SK-N-SH (cell line): ENCODE data around the gene UGT1A7. TPM values are rescaled to one million over a fixed set of nuclear protein-coding genes. Genes with fewer than 3 reads are reported as not detected.

ENCODE experiments used
- CTCF ChIA-PET: fragments of 300-600, 350-600 bp; formaldehyde crosslinking; extraction: SDS; loops from one replicate; lab custom pipeline; 2021; lab: Yijun Ruan, JAX
- POLR2A ChIA-PET: fragments of 350-600 bp; sonication (Branson Sonifier 250); formaldehyde crosslinking; extraction: SDS; loops from one replicate; lab custom pipeline; 2020; ENCODE audit warnings: antibody characterized with exemption, inconsistent platforms; lab: Yijun Ruan, JAX
- DNase-seq: peaks from one replicate; pipeline ENCODE4 v3.0.0; 2012
- H2AFZ ChIP-seq: fragments of 200-600 bp; sonication (generic); 2 replicates; pipeline ENCODE4 v1.8.1; 2016; ENCODE audit warnings: antibody characterized with exemption, mild to moderate bottlenecking, low read depth
- H3F3A ChIP-seq: fragments of 200-600 bp; sonication (generic); replicated peaks from 2 replicates; pipeline ENCODE3; 2016; ENCODE audit warnings: antibody characterized with exemption, mild to moderate bottlenecking; ENCODE audit not compliant: insufficient read depth
- H3K27ac ChIP-seq, 2 experiments: fragments of 200-500 bp in 1 of 2; fragments of 200-600 bp in 1 of 2; sonication (Bioruptor generic) in 1 of 2; sonication (generic), shearing (Covaris generic) in 1 of 2; 2 replicates each; pipeline versions ENCODE4 v1.5.1 to v1.6.1; 2014 to 2016; ENCODE audit warnings: low read depth in 2 of 2, inconsistent platforms in 1 of 2, low read length in 1 of 2, mild to moderate bottlenecking in 1 of 2, mixed read lengths in 1 of 2
- H3K27me3 ChIP-seq: fragments of 200-600 bp; sonication (generic), shearing (Covaris generic); 2 replicates; pipeline ENCODE4 v1.6.1; 2016; ENCODE audit warnings: mixed run types; ENCODE audit not compliant: insufficient read depth
- H3K36me3 ChIP-seq, 2 experiments: fragments of 200-500 bp in 1 of 2; fragments of 200-600 bp in 1 of 2; sonication (Bioruptor generic) in 1 of 2; sonication (generic) in 1 of 2; replicated peaks in 1 of 2; 2 replicates each; pipeline versions ENCODE3 to v1.5.1; 2014 to 2016; ENCODE audit warnings: low read length in 1 of 2, mild to moderate bottlenecking in 1 of 2; ENCODE audit not compliant: insufficient read depth in 2 of 2, control insufficient read depth in 1 of 2
- H3K4me1 ChIP-seq, 2 experiments: fragments of 200-500 bp in 1 of 2; fragments of 200-600 bp in 1 of 2; sonication (Bioruptor generic) in 1 of 2; sonication (generic), shearing (Covaris generic) in 1 of 2; 2 replicates each; pipeline versions ENCODE4 v1.5.1 to v1.6.1; 2014 to 2016; ENCODE audit warnings: low read depth in 1 of 2, low read length in 1 of 2, mixed run types in 1 of 2; ENCODE audit not compliant: insufficient read depth in 2 of 2, control insufficient read depth in 1 of 2
- H3K4me2 ChIP-seq: fragments of 200-600 bp; sonication (generic), shearing (Covaris generic); 2 replicates; pipeline ENCODE4 v1.6.1; 2017; ENCODE audit warnings: mixed run types
- H3K4me3 ChIP-seq, 2 experiments: fragments of 200-500 bp in 1 of 2; fragments of 200-600 bp in 1 of 2; sonication (Bioruptor generic) in 1 of 2; sonication (generic), shearing (Covaris generic) in 1 of 2; 2 replicates each; pipeline versions ENCODE4 v1.5.1 to v1.8.1; 2014 to 2016; ENCODE audit warnings: low read depth in 2 of 2, inconsistent platforms in 1 of 2, low read length in 1 of 2, mild to moderate bottlenecking in 1 of 2, mixed read lengths in 1 of 2, moderate library complexity in 1 of 2
- H3K79me2 ChIP-seq: fragments of 200-600 bp; sonication (generic); 2 replicates; pipeline ENCODE4 v1.8.1; 2017; ENCODE audit warnings: mild to moderate bottlenecking; ENCODE audit not compliant: insufficient read depth
- H3K9ac ChIP-seq: fragments of 200-600 bp; sonication (generic); 2 replicates; pipeline ENCODE4 v1.6.1; 2017; ENCODE audit warnings: mixed run types
- H3K9me2 ChIP-seq: fragments of 200-600 bp; sonication (generic); 2 replicates; pipeline ENCODE4 v1.6.1; 2017; ENCODE audit warnings: mixed run types
- H3K9me3 ChIP-seq: fragments of 200-600 bp; sonication (generic); 2 replicates; pipeline ENCODE4 v1.6.1; 2017; ENCODE audit warnings: mixed run types, mild to moderate bottlenecking, moderate library complexity
- H4K20me1 ChIP-seq: fragments of 200-600 bp; sonication (generic); 2 replicates; pipeline ENCODE4 v1.6.1; 2017; ENCODE audit warnings: mild to moderate bottlenecking, mixed run types; ENCODE audit not compliant: insufficient read depth
- EZH2phosphoT487 ChIP-seq: fragments of 200-600 bp; sonication (generic); IDR thresholded peaks from 2 replicates; pipeline ENCODE4 v1.6.1; 2017; ENCODE audit warnings: low read depth, mixed run types, mild to moderate bottlenecking, antibody characterized with exemption, moderate library complexity, borderline replicate concordance
- FOSL2 ChIP-seq: IDR thresholded peaks from 2 replicates; pipeline ENCODE4 v1.4.0; 2012; ENCODE audit warnings: low read depth, mild to moderate bottlenecking, moderate library complexity, borderline replicate concordance
- FOXJ3 ChIP-seq: sonication (generic); formaldehyde crosslinking; IDR thresholded peaks from 2 replicates; pipeline ENCODE4 v1.5.1; 2020; ENCODE audit warnings: mild to moderate bottlenecking, missing genetic modification reagents
- FOXM1 ChIP-seq: IDR thresholded peaks from 2 replicates; pipeline ENCODE4 v1.4.0; 2012; ENCODE audit warnings: low read depth, mild to moderate bottlenecking
- JUND ChIP-seq: IDR thresholded peaks from 2 replicates; pipeline ENCODE4 v1.4.0; 2012
- NFIC ChIP-seq: IDR thresholded peaks from 2 replicates; pipeline ENCODE4 v1.4.0; 2012; ENCODE audit warnings: borderline replicate concordance
- NRF1 ChIP-seq: IDR thresholded peaks from 2 replicates; pipeline ENCODE4 v1.6.1; 2012; ENCODE audit warnings: low read depth, mild to moderate bottlenecking, low read length
- RXRA ChIP-seq: IDR thresholded peaks from 2 replicates; pipeline ENCODE4 v1.4.0; 2012; ENCODE audit warnings: low read depth, mild to moderate bottlenecking, borderline replicate concordance
- SIN3A ChIP-seq: IDR thresholded peaks from 2 replicates; pipeline ENCODE4 v1.6.1; 2012; ENCODE audit warnings: low read depth, mild to moderate bottlenecking, low read length, moderate library complexity, borderline replicate concordance
- TCF12 ChIP-seq: IDR thresholded peaks from 2 replicates; pipeline ENCODE4 v1.4.0; 2012
- TEAD4 ChIP-seq: IDR thresholded peaks from 2 replicates; pipeline ENCODE4 v1.4.0; 2012; ENCODE audit warnings: mild to moderate bottlenecking, borderline replicate concordance; ENCODE audit not compliant: insufficient read depth
- WGBS: methylation state at CpG from one replicate; pipeline ENCODE4 v1.1.6; 2017; ENCODE audit warnings: low lambda C conversion rate; 5-methylcytosine and 5-hydroxymethylcytosine counted together
- polyA plus RNA-seq, 3 experiments: library from polyadenylated mRNA; depleted of rRNA; stranded (reverse); fragments of >200 nt; gene quantifications; 2 replicates each; pipeline ENCODE4 v1.2.3, GENCODE V29; 2012
- TF ChIP-seq, protein P1 (sequence below): IDR thresholded peaks from 2 replicates; pipeline ENCODE4 v1.4.0; 2012; ENCODE audit warnings: low read depth
- TF ChIP-seq, protein P2 (sequence below): IDR thresholded peaks from 2 replicates; pipeline ENCODE4 v1.6.1; 2012; ENCODE audit warnings: mild to moderate bottlenecking, low read depth, low read length, moderate library complexity

The UGT1A7 gene
- polyA plus RNA-seq, 1 of the 3 experiments (the other 2 are of a cell fraction) = not detected

DNA sequence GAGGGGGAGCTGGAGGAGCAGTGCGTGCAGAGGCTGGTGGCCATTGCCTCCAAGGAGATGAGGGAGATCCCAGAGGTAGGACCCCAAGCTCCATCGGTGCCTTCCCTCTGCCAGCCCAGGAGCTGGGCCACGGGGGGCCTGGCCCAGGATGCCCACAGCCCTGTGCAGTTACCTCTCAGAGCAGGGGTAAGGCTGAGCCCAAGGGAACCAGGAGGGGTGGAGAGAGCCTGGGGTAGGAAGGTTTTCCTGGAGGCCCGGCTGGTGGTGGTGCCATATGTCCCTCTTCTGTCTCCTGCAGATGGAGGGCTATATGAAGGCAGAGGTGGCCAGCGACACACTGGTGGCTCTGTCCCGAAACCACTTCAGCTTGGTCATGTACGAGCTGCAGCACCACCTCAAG lies 107.9 kb downstream of the UGT1A7 start:
- H3K36me3 ChIP-seq = no peaks in the 10 kb centered on the region
- H3K4me1 ChIP-seq = no peaks in the 10 kb centered on the region
- no peak overlapping the region for H3K27ac ChIP-seq
- no peak for DNase-seq
- H3K4me2 ChIP-seq = no peak overlapping the region
- no peaks in the 10 kb centered on the region for H3F3A ChIP-seq
- POLR2A ChIA-PET = no interaction called here
- H3K27me3 ChIP-seq = no peaks in the 10 kb centered on the region
- H4K20me1 ChIP-seq = no peaks in the 10 kb centered on the region
- no peak overlapping the region for H3K4me3 ChIP-seq
- H3K9ac ChIP-seq = no peak overlapping the region
- TF ChIP-seq, protein P1, sequence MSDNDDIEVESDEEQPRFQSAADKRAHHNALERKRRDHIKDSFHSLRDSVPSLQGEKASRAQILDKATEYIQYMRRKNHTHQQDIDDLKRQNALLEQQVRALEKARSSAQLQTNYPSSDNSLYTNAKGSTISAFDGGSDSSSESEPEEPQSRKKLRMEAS = no peak
- 60% methylated on average over 3 of the region's 7 CpGs for WGBS
- no peak overlapping the region for H2AFZ ChIP-seq
- CTCF ChIA-PET = no interaction called here
- H3K9me2 ChIP-seq = no peaks in the 10 kb centered on the region
- H3K79me2 ChIP-seq = no peaks in the 10 kb centered on the region
- no peaks in the 10 kb centered on the region for H3K9me3 ChIP-seq

DNA sequence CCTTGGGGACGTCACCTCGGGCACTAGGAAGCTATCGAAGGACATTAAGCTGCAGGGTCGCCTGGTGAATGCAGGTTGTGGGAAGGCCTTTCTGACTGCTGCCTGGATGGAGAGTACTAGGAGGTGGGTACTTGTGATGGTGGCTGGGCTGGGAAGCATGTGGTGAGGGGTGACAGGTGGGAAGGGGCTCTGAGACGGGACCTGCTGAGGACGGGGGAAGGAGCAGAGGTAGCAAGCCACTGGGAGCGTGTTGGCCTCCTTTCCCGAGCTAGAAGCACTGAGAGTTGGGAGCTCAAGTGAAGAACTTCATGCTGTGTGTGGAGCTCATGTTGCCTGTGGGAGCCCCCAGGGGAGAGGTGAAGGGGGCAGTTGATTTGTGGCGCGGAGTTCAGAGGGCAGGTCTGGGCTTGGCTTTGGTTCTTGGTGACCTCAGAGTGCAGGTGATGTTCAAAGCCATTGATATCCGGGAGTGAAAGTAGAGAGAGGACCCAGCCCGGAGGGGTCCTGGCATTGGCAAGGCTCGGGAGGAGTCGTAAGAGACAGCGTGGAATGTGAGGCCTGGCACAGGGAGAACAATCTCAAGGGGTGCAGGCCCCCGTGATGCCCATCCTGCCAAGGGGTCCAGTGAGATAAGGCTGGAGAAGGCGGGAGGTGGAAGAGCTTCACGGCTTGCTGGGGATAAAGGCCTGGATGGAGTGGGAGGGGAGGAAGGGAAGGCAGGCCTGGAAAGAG lies 109.6 kb downstream of the UGT1A7 start:
- no peak overlapping the region for H3K4me3 ChIP-seq
- H3K4me1 ChIP-seq = no peaks in the 10 kb centered on the region
- 70% methylated on average over 18 of the region's 18 CpGs for WGBS
- H3K79me2 ChIP-seq = no peaks in the 10 kb centered on the region
- no peak overlapping the region for H3K9ac ChIP-seq
- no peaks in the 10 kb centered on the region for H3K9me2 ChIP-seq
- no peaks in the 10 kb centered on the region for H3K9me3 ChIP-seq
- H3K4me2 ChIP-seq = no peak overlapping the region
- POLR2A ChIA-PET = no interaction called here
- H3K27ac ChIP-seq = no peak overlapping the region
- H3K27me3 ChIP-seq = no peaks in the 10 kb centered on the region
- no peak overlapping the region for H2AFZ ChIP-seq
- no peaks in the 10 kb centered on the region for H4K20me1 ChIP-seq
- no peak for DNase-seq
- no peaks in the 10 kb centered on the region for H3F3A ChIP-seq
- TF ChIP-seq TCF12 (no peak), SIN3A (no peak), FOXJ3 (CRISPR knock-in tag) (no peak), RXRA (no peak), FOXM1 (no peak), TEAD4 (no peak), JUND (no peak), FOSL2 (no peak), NFIC (no peak), NRF1 (no peak), EZH2phosphoT487 (no peak)
- TF ChIP-seq, protein P2, sequence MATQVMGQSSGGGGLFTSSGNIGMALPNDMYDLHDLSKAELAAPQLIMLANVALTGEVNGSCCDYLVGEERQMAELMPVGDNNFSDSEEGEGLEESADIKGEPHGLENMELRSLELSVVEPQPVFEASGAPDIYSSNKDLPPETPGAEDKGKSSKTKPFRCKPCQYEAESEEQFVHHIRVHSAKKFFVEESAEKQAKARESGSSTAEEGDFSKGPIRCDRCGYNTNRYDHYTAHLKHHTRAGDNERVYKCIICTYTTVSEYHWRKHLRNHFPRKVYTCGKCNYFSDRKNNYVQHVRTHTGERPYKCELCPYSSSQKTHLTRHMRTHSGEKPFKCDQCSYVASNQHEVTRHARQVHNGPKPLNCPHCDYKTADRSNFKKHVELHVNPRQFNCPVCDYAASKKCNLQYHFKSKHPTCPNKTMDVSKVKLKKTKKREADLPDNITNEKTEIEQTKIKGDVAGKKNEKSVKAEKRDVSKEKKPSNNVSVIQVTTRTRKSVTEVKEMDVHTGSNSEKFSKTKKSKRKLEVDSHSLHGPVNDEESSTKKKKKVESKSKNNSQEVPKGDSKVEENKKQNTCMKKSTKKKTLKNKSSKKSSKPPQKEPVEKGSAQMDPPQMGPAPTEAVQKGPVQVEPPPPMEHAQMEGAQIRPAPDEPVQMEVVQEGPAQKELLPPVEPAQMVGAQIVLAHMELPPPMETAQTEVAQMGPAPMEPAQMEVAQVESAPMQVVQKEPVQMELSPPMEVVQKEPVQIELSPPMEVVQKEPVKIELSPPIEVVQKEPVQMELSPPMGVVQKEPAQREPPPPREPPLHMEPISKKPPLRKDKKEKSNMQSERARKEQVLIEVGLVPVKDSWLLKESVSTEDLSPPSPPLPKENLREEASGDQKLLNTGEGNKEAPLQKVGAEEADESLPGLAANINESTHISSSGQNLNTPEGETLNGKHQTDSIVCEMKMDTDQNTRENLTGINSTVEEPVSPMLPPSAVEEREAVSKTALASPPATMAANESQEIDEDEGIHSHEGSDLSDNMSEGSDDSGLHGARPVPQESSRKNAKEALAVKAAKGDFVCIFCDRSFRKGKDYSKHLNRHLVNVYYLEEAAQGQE = no peak
- CTCF ChIA-PET = no interaction called here
- H3K36me3 ChIP-seq = no peaks in the 10 kb centered on the region
